ENCODE measurements around the gene RNF31.
A peak's percentile ranks its signal among the peaks of the same experiment; 100 is the strongest.
"Not testable (repeated sequence)": the region's sequence is repeated elsewhere in the genome, so short reads cannot be mapped to it uniquely, and the experiment has no call there.

Gene RNF31

DNA sequence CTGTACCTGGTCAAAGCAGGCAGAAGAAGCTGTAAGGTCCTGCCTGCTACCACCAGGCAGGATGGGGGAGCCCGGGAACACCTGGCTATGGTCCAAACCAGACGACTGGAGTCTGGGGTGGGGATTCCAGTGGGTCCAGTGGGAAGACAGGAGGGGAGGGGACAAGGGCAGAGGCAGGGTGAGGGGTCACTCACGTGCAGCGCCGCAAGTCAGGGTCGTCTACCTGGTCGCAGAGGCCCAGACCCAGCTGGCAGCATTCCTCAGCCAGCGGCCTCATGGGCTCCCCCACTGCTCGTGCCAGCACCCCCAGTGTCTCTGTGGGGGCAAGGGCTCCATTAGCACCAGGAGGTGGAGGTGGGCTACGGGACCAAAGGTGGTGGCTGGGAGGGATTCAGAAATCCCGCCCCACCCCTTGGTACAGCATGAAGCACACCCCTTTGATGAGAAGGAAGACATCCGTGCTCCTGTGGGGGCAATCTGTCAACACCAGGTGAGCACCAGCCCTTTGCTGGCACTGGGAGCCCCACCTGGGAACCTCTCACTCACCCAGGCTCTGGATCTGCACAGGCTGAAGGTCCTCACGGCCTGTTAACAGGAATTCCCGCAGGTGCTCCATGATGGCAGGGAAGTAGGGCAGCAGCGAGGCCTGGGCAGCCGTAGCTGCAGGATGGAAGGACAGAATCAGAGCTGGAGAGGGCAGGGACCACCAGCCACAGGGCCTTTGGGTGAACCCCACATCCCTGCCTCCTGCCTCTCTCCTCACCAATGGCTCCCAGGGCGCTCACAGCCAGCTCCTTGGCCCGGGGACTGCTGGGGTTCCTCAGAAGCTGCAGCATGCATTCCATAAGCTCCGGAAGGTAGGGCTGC lies 37.0 kb downstream of the RNF31 start:
- DNase-seq, result no peak

DNA sequence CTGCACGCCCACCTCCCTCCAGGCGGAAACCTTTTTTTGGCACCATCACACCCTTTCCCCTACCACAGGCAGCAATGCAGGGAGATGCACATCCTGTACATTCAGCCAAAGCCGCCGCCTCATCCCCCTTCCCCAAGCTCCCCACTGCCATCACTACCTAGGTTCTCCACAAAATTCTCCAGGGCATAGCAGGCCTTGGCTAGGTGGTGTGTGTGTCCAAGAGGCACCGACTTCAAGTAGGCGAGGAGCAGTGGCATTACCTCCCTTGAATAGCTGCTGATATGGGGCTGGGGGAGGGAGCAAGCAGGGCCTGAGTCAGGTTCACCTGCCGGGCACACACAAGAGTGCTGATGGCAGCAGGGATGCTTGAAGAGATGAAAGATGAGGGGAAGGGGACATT lies 37.7 kb downstream of the RNF31 start:
- DNase-seq, result no peak

DNA sequence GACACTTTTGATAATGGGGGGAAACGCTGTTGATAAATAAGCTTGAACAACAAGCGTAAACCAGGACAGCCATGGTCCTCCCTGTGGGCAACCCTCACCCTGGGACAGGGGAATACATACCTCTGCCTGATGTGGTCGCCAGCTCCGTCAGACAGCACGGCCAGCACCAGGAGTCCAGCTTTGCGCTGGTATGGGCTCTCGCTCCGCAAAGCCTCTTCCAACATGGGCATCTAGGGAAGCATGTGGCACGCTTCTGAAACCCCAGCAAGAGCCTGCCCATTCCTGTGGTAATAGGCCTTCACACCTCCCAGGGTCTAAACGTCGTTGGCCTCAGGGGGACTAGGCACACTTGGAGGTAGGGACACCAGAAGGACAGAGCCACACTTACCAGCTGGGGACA lies 38.4 kb downstream of the RNF31 start:
- DNase-seq, result no peak

DNA sequence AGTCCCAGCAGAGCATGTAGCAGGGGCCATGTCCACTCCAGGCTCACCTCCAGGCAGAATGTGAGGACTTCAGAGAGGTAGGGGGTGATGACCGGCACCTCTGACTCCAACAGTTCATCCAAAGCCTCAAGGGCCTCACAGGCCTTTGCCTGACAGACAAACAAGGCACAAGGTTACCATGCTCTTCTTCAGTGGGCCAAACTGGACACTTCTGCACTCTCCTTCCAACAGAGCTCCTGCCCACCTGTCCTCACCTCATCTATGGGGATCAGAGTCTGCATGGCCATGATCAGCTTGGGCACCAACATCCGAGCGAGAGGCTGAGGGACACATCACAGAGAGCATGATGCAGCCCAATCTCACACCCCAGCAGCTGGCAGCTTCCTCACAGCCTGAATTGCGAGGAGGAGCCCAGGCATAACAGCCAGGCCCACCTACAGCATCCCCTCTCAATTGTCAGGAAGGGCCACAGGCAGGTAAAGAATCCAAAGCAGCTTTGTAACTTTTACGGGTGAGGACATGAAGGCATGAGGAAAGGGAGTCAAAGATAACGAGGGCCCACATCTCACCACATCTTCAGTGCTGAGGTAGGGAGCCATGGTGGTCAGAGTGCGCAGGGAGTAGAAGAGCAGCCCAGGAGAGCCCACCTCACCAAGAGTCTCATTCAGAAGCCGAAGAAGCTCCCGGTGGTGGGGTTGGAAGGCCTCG lies 39.7 kb downstream of the RNF31 start:
- DNase-seq, result no peak

DNA sequence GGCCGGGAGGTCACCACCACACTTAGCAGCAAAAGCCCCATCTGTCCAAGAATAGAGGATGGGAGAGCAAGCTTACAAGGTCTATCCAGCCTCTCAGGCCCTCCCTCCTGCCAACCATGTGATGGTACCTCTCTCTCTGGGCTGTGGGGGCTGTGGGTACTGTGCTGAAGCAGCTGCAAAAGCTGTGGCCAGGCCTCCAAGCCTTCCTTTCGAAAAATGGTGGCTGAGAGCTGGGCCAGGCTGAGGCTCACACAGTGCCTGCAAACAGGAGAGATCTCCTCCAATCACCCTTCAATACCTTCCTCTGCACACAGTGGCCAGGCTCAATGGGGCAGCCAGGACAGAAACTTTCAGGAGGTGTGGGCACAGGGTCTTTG lies 40.2 kb downstream of the RNF31 start:
- DNase-seq, result no peak

DNA sequence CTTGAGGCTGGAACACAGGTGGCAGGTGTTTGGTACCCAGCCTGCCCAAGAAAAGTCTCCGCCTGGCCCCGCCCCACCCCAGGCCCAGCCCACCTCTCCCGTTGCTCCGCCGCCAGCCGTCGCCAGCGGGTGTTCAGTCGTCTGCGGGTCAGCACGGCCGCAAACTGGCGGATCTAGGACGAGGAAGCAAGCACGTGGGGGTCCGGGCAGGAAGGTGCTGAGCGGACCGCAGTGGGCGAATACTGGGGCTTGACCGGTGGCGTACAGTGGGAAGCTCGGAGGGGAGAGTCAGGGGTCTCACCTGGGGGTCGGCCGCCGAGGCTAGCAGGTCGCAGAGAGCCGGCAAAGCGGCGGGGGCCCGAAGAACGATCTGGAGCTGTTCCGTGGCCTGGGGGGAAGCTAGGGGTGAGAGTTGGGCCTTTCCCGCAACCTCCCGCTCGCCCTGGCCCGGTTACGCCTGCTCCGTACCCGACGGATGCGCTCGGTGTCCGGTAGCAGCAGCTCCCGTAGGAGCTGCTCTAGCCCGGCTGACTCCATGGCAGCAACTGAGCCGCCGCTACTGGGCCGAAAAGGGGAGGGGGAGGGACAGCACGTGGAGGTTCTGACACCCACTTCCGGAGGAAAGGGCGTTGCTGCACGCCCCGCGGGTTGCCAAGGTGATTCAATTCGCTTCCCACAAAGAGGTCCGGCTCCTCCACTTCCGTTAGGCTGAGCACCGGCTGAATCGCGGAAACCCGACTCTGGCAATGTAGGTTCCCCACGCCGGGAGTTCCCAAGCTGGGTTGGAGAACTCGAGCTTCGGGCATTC lies 41.2 kb downstream of the RNF31 start, which contains the start of gene IPO4:
IPO4 (minus strand) TSS at position 566 of the 808 bp plus-strand sequence; CDS start at position 537, 29 bp downstream.
- DNase-seq, result peak; percentile 93 to 95

DNA sequence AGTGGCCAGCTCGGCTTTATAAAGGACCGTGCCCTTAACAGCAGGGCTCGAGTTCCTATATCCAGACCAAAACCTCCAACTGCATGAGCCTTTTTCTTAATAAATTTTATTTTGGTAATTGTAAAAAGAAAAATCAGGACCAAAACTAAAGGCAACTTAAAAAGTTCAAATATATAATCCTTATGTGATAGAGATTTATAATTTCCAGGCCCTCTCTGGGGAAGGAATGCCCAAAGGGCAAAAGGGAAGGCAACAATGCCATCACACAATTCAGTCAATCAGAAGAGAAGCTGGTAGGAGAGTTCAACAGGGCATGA lies 41.7 kb downstream of the RNF31 start:
- no peak for DNase-seq

DNA sequence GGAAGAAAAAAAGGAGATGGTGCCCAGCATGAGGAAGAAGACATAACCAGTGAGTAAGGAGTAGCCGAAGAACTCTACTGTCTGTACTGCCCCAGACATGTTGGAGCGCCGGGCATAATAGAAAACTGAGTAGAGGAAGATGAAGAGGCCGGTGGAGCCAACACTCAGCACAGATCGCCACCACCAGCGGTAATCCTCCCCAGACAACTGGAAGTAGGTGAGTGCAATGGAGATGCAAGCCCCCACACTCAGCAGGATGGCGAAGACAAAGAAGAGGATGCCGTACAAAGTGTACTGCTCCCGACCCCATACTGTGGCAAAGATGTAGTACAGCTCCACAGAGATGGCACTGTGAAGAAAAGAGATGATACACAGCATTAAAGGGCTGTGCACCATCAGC lies 42.2 kb downstream of the RNF31 start:
- DNase-seq, result no peak

DNA sequence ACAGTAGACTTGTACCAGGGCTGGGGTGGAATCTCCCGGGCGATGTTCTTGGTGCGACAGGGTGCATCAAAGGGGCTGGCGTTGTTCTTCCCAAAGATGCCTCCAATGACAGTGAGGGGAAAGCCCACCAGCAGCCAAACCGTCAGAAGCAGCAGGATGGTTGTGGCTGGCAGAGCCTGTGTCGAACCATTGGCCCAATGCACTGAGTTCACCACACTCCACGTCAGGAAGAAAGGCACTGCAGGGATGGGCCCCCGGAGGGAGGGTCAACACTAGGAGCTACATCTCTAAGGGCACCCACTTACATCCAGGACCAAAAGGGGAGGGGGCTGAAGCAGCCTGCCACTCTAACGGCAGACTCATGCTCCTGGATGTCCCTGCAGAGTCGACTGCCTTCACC lies 43.1 kb downstream of the RNF31 start:
- DNase-seq, result no peak

DNA sequence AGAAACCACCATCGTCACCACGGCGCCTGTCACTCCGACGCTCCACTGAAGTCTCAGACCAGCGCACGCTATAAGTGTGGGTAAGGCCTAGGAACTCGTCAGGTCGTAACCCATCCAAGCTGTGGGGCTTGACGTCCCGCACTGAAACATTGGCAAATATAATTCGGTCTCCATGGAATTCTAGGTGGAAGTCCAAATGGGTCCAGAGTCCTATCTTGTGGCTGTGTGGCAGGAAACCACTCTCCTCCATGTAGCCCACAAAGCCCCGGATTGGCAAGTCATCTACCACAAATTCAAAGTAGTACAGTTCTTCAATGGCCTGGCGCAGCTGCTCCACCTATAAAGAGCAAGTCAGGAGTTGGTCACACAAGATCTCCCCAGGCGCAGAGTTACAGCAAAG lies 45.6 kb downstream of the RNF31 start:
- no peak for DNase-seq

DNA sequence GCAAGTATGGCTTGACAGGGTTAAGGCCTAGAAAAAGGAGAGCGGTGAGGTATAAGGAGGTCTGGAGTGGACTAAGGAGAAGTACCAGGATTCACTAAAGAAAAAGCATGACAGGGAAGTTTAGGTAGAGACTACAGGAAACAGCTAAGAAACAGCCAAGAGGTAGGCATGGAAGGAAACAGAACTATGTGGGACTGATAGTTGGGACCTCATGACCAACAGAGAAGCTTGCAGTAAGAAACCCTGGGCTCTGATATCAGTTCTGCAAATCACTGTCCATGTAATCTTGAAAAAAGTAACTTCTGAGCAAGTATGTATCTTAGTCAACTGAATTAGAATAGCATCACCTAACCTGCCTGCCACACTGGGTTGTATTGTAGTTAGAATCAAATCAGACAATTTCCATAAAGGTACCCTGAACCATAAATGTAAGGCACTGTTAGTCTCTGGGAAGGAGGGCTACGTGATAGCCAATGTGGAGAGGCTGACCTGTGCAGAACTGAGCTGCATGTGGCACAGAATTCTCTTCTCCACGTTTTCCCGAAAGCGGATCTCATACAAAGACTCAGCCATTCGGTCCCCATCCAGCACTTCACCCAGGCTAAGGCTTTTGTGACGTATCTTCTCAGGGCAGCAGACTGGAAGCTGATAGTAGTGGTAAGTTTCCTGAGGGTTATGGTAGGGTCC lies 47.0 kb downstream of the RNF31 start:
- no peak for DNase-seq

DNA sequence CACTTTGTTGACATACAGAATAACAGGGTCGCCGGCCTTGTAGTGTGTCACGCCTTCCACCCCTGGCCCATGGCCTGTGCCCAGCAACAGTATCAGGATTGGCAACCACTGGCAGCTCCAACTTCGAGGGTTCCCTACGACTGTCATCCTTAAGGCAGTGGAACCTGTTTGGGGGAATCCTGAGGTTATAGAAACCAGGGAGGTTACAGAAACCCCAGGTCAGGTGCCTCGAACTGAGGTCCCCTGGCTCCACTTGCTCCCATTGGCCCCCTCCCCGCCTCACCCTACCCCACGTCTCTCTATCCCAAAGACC lies 47.5 kb downstream of the RNF31 start:
- no peak for DNase-seq

DNA sequence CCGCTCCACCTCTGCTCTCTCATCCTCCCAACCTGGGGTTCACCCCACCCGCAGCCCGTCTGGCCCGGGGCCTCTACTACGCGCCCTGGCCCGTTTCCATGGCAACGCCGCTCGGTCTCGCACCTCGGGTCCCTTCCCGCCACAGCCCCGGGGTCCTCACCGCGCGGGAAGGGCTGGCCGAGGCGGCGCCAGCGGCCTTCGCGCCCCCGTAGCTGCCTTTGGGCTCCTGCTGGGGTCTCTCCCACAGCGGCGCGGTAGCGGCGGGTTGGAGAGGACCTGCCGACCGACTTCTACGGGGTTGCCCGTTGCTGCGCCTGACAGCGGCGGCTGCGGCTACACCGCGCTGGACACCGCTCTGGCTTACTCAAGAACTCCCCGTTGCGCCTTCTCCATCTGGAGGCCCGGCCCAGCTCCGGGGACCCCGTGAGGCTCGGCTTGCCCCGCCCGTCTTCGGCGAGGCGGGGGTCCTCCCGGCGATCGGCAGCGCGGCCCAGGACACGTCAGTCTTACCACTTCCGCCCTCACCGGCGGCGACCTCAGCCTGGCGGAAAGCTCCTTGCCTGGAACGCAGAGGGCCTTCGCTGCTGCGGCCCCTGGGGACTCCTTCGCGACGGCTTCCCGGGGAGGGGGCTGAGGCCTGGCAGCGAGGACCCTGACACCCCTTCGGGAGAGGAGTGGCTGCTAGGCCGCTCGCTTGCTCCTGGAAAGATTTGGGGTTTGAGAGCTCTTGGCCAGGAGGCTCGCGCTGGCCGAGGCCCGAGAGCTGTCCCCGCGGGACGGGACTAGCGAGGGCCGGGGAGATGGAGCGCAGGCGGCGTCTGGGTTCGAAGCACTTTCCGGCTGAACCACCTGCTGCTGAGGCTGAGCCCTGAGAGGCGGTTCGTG lies 48.1 kb downstream of the RNF31 start, which contains the start of gene TM9SF1:
TM9SF1 (minus strand) TSS at position 256 of the 885 bp plus-strand sequence. CDS start 422 bp downstream, outside the sequence.
- peak; percentile 74 to 76 for DNase-seq

DNA sequence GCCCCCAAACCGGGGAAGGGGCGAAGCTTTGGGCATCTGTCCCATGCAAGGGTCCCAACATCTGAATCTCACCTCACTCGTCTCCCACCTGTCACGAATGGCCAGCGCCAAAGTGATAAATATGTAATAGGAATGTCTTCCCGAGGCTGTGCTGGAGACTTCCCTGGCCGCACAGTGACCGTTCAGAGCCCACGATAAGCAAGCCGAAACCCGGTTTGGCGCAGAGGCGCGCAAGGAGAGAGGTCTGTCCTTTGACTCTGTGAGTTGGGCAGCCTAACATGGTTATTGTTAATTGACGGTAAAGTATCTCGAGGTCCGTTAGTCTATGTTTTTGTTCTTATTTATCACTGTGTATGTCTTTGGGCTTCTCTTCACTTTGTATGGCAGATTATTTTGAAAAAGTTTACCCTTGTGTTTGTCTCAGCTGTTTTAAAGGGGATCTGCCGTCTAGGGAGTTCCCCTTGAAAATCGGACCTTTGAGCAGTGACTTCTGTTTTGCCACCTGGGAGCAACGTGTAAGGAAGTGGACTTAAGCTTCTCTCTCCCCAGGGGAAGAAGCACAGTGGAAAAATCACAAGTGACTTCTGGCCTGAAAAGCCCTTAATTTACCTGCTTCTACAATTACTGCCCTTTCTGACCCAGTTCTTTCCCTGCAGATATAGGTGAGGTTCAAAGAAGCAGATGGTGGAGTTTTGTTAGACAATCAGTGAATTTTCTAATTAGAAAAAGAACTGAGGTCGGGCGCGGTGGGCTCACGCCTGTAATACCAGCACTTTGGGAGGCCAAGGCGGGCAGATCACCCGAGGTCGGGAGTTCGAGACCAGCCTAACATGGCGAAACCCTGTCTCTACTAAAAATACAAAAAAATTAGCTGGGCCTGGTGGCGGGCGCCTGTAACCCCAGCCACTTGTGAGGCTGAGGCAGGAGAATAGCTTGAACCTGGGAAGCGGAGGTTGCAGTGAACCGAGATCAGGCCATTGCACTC lies 49.1 kb downstream of the RNF31 start:
- DNase-seq, result no peak

DNA sequence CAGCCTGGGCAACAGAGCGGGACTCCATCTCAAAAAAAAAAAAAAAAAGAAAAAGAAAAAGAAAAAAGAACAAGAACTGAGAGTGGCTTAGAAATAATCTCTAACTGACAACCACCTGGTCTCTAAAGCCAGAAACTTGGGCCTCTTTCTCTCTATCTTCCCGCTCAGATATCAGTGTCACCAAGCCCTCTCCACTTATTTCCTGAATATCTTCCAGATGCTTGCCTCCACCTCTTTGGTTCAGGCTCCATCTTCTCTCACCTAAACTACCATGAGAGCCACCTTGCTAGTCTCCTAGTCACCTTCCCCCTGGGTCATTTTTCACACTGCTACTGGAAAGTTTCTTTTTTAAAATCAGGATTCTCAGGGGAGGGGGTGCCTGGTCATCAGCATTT lies 49.8 kb downstream of the RNF31 start:
- no peak for DNase-seq

DNA sequence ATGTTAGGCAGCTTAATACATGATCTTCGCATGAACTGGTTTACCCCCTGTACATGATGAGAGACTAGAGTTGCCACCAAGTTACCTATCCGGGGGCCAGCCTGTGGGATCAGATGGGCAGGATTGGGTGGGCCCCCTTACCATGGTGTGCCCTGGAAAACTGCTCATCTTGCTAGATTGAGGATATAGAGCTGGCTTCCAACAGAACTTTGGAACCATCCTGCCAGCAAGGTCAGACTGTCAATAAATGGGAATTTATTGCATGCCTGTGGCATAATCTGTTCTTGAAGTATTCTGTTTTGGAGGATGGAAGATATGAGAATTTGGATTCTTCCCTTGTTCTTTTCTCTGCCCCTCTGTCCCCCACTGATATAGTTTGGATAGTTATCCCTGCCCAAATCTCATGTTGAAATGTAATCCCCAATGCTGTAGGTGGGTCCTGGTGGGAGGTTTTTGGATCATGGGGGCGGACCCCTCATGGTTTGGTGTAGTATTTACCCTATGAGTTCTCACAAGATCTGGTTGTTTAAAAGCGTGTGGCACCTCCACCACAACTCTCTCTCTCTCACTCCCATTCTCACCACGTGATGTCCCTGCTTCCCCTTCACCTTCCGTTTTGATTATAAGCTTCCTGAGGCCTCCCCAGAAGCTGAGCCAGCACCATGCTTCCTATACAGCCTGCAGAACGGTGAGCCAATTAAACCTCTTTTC lies 51.7 kb downstream of the RNF31 start:
- no peak for DNase-seq

DNA sequence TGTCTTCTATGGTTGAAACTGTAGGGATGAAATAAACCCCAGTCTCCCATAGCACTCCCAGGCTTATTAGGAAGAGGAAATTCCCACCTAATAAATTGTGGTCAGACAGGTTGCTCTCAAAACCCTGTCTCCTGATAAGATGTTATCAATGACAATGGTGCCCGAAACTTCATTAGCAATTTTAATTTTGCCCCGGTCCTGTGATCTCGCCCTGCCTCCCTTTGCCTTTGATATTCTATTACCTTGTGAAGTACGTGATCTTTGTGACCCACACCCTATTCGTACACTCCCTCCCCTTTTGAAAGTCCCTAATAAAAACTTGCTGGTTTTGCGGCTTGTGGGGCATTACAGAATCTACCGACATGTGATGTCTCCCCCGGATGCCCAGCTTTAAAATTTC lies 55.2 kb downstream of the RNF31 start:
- DNase-seq, result not testable (repeated sequence)

DNA sequence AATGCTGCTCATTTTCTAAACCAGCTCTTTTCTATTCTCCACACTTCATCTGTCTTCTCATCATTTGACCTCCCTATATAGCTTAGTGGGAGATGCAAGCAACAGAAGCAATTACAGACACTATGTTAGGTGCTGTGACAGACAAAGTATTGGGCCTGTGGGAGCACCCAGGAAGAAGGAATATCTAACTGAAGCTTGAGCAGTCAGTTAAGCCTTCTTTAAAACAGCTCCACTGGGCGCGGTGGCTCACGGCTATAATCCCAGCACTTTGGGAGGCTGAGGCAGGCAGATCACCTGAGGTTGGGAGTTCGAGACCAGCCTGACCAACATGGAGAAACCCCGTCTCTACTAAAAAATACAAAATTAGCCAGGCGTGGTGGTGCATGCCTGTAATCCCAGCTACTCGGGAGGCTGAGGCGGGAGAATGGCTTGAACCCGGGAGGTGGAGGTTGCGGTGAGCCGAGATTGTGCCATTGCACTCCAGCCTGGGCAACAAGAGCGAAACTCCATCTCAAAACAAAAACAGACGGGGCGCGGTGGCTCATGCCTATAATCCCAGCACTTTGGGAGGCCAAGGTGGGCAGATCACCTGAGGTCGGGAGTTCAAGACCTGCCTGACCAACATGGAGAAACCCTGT lies 56.1 kb downstream of the RNF31 start:
- not testable (repeated sequence) for DNase-seq
